ENCODE data around the gene DUSP8.
"Not testable (repeated sequence)": the region's sequence is repeated elsewhere in the genome, so short reads cannot be mapped to it uniquely, and the experiment has no call there.

Gene DUSP8

DNA sequence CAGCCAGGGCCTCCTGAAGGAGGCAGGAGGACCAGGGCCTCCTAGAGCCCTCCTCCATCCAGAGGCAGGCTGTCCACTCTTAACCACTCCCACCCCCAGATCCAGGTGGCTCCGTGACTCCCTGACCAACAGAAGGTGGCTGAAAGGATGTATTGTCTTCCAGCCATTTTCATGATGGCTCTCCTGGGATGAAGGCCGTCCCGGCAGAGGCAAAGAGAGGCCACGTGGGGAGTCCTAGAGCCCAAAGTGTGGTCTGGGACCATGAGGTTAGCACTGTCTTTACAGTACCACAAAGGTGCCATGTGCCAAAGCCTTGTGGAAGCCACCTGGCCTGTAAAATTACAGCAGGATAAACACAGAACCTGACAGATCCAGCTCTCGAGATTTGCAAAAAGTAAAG, 42.3 kb downstream of the DUSP8 start:
- no peak for DNase-seq

DNA sequence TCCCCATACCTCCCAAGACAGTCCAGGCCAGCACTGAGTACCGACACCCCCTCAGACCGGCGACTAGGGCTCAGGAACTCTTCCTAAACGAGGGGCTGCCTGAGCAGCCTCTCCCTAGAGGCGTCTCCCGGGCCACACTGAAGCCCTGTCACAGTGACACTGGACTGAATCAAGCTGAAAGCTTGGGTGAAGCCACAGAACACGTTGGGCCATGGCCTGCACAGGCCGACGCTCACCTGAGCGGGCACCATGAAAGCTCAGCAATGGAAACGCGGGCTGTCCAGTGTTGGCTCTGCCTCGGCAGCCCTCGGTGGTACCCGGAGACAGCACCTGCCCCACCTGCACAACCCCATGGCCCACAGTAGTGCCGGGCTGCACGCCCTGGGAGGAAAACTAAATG, 42.8 kb downstream of the DUSP8 start:
- DNase-seq: no peak

DNA sequence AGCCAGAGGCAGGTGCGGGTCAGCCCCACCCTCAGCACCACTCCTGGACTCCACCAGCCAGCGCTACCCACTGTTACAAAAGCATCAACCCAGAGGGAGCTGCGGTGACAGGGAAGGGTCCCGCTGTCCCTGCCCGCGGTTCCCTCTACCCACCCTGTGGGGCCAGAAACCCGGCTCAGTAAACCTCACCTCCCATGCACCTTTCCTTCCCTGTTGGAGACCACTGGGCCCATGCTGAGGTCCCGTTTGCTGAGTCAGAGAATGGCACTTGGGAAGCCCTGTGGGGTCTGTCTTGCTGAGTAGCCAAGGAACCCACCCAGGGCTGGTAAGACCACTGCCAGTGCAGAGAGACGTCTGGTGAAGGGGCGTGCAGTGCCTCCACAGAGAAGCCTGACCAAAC, 43.4 kb downstream of the DUSP8 start:
- no peak for DNase-seq

DNA sequence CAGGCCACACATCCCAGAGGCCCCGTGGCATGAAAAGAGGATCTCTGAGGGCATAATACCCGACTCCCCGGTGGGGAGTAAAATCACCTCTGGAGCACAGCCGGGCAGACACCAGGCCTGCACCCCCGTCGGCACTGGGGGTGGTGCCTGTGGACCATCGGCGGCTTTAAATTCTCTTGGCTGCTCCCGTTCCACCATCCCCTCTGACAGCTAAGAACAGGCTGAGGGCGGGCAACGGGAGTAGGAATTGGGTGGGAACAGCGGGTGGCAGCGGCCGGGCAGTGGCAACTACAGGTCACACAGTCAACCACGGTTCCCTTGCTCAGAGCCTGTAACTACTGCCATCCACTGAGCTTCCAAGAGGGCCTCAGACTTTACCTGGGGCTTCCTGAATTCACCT, 45.3 kb downstream of the DUSP8 start:
- no peak for DNase-seq

DNA sequence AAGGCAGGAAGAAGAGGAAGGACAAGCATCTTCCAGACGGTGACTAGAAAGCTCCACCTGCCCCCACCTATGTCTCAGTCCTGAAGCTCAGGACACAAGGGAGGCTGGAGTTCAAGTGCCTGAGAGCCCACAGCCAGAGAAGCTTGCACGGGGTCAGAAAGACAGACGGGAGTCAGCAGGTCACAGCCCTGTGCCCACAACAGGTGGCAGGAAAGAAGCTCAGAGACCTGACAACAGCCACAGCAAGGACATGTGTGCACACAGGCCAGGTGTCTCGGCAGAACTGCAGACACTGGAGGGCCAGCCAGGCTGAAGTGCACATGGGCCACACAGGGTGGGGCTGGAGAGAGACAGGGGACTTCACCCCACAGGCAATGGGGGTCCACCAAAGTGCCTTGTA, 48.3 kb downstream of the DUSP8 start:
- no peak for DNase-seq

DNA sequence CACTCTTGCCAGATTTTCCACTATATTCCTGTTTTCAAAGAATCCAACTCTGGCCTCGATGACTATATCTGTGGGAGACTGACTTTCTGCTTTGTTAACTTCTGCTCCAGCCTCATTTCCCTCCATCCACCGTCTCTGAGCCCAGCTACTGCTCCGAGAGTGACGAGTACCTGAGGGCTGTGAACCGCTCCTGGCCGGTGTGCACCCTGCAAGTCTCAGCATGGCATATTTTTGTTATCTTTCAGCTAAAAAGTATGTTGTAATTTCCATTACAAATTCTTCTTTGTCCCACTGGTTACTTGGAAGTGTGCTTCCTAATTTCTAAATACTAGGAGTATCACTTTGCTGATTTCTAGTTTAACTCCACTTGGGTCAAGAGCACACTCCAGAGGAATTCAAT, 49.0 kb downstream of the DUSP8 start:
- DNase-seq: no peak

DNA sequence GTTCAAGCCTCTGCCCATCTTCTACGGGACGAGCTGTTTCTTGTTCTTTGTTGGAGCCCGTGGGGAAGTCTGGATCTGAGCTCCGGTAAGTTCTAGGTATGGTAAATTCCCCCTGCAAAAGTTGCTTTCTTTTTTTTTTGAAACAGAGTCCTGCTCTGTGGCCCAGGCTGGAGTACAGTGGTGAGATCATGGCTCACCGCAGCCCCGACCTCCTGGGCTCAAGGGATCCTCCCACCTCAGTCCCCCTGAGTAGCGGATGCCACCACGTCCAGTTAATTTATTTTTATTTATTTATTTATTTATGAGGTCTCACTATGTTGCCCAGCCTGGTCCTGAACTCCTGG, 50.0 kb downstream of the DUSP8 start:
- no peak for DNase-seq

DNA sequence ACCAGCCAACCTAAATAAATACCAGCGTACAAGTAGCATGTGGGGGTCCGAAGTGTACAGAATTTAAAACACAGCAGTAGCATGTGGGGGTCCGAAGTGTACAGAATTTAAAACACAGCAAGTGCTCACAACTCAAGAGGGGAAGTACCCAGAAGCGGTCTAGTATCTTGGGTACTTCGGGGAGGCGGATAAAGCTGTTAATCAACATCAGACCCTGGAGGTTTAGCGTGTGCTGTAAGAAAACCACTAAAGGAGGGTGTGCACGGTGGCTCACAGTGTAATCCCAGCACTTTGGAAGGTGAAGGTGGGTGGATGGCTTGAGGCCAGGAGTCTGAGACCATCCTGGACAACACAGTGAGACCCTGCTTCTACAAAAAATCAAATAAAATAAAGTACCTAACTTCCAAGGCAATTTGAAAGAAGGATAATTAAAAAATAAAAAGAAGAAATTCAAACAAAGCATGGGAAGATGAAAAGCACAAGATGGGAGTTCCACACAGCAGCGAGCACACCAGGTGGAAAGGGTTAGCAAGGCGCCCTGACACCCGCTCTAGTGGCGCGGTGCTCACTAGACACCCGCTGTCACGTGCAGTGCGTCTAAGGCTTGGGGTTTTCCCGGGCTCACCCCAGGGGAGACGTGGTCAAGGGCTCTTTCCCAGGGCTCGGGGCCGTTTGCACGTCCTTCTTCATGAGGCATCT, 50.5 kb downstream of the DUSP8 start:
- DNase-seq: no peak

DNA sequence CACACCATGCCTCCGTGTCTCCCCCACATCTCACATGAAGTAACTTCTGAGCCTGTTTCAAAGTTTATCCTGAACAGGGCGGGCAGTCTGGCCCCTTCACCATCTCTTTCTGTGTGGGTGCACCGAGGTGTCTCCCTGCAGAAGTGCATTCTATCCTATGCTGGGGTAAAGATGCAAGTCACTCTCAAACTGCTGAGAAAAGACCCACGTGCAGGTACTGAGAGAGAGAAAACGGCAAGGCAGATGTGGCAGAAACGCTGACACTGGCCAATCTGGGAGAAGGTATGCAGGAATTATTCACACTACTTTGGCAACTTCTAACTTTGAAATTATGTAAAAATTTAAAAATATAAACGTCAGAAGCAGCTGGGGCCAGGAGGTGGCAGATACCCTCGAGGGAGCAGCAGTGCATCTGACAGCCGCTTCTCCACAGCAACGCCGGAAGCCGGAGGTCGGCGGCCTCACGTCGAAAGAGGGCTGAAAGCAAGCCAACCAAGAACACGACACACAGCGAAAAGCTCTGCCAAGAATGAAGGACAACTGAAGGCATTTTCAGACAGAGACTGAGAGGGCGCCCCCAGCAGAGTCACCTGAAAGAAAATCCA, 51.3 kb downstream of the DUSP8 start:
- no peak for DNase-seq

DNA sequence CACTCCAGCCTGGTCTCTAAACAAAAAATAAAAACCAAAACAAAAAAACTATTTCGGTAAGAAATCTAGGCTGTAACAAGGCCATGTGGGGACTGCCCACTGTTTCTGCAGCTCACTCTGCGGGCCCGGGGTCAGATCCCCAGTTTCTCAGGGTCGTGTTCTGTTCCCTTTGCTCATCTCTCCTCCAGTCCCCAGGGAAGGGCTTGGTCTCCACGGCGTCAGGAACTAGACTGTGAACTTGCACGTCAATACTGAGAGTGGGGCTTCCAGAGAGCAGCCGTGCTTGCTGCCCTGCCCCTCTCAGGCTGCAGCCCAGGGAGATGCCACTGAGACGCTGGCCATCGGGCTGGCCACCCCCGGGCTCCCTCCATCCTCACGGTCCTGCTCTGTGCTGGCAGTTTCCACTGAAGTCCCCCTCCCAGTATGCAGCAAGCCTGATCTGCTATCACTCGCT, 51.8 kb downstream of the DUSP8 start:
- DNase-seq: no peak

DNA sequence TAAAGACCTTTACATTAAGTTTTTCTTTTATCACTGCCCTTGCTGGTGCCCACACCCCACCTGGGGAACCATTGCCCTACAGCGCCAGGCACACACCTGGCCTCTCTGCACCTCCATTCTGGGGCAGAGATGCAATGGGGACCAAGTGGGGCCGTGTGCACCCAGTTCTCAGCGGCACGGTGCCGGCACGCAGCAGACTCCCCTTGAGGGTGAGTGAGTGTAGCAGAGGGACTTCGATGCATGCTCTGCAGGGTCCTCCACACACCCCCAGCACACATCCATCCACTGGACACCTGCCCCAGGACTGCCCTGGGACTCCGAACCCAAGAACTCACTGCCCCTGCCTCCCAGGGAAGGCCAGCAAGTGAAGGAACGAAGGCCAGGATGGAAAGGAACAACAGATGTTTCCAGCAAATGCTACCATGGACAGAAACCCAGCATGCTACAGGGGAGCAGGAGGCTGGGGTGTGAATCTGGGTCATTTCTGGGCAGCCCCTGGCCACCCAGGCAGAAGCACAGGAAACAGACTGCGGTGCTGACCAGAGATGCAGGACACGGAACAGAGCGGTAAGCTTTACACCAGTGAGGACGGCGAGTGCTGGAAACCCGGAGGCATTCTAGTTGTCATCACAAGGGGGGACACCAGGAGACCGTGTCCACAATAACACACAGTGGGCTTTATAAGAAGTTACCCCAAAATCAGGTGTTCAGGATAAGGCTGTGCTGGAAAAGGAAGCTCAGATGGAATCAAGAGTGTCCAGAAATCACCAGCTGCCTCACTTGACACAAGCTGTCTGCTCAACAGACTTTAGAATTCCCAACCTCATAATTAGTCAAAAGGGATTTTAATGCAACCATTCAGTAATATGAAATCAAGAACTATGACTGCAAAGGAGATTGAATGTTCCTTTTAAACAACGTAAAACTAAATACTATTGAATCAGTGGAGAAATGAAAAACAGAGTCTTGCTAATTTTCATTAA, 52.8 kb downstream of the DUSP8 start:
- DNase-seq: no peak

DNA sequence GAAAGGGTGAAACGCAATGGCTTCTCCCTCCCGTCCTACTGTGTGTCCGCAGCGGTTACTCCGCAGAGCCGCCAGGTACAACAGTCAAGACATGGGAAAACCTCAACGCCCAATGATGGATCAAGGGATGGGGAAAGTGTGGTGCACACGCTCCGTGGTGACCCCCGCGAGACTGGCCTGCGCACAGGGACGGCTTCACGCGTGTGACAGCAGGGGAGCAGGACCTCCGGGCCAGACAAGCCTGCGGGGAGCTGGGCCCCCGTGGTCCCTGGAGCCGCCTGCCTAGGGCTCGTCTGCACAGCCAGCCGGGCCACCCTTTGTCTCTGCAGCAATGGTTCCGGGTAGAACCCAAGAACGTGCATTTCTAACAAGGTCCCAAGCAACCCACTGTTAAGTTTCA, 53.8 kb downstream of the DUSP8 start:
- no peak for DNase-seq

DNA sequence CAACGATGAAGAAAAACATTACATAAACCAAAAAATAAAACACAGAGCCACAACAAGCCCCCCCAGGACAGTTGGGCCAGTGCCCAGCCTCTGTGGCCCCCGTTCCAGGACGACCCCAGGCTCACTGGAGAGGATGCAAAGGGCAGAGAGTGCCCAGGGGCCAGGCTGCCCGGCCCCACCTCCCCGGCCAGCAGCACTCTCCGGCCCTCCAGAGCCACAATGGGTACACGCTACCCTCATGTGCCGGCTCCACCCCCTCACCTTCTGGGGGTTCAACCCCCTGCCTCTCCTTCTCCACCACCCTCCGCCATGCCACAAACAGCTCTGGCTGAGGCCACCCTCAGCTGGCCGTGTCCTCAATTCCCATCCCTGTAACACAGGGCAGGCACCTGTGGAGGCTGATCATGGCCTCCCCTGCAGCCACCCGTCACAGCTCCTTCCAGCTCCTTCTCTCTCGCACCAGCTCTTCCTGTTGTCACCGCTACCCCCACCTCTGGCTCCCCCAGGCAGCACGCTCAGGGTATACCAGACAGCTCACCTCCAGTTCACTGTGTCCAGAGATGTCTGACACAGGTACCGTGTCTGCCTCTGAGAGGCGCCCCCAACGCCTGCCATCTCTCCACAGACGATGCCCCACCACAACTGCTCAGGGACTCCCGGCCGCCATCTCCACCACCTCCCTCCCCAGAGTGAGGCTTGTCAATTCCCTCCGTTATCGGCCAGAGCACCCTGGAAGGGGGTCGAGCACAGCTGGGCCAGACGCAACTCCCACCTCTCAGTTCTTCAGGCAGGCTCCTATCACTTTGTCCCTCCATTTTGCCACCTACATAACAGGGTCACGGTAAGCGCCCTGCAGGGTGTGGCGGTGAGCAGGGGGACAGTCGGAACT, 54.7 kb downstream of the DUSP8 start:
- DNase-seq: no peak

DNA sequence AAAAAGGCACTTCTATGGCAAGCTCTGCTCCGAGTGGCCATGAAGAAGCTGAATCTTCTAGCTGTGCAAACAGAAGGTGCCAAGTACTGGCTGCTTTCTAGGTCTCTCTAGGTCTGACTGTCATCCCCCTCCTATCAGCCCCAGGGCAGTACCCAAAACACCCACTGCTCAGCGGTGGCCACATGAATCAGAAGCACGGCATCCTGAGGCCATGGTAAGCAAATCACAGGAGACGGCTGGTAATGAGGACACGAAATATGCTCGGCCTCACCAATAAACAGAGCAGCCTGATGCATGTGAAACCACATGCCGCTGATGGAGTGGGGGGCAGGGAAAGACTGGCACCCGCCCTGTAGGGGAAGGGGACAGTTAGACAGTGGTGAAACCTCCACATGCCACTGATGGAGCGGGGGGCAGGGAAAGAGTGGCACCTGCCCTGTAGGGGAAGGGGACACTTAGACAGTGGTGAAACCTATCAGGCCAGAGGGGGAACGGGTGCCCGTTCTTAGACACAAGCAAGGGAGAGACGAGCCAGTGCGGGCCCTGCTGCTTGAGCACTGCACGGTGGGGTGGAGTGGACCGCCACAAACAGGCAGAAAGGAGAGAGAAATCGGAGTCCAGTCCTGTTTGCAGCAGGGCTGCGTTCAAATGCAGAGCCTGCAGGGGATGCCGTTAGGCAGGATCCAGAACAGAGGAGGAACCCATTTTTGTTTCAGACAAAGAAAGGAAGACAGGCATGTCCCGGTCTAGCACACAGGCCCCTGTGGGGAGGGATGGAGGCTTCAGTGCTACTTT, 55.6 kb downstream of the DUSP8 start:
- no peak for DNase-seq

DNA sequence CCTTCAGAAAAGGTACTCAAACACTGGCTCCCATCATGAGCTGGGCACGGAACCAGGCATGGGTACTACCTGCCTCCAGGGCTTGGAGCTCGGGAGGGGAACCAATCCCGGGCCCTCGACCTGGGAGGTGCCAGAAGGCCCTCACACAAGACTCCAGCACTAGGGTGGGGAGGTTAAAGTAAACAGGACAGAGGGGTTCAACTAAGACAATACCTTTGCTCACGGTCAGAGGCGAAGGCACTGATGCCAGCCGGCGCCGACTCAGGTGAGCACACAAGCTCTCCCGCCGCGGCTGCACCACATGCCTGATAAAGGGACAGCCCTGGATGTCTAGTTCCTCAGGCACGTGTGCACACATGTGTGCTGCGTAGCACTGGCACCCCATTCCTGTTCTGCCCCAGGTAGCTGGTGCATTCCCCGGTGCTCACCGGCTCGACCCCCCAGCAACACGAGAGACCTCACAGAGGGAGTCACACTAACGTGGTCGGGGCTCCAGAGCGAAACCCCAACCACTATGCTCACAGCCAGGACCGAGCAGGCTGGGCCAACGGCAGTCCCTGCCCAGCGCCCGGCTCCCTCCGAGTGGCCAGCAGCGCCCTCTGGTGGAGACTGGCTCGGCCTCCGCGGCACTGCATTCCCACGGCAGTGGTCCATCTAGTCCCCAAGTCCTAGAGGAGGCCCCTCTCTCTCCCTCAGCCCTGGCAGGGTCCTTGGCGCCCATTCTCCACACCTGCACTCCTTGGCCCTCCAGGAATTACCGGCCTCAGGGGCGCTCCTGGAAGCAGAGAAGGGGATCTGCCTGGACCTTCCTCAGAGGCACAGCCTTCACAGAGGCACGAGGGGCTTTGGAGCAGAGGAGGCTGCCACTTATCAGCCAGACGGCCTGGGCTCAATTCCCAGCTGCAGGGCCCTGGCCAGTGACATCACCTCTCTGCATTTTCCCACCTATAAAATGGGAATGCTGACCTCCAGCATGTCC, 56.7 kb downstream of the DUSP8 start:
- DNase-seq: peak; percentile 50

DNA sequence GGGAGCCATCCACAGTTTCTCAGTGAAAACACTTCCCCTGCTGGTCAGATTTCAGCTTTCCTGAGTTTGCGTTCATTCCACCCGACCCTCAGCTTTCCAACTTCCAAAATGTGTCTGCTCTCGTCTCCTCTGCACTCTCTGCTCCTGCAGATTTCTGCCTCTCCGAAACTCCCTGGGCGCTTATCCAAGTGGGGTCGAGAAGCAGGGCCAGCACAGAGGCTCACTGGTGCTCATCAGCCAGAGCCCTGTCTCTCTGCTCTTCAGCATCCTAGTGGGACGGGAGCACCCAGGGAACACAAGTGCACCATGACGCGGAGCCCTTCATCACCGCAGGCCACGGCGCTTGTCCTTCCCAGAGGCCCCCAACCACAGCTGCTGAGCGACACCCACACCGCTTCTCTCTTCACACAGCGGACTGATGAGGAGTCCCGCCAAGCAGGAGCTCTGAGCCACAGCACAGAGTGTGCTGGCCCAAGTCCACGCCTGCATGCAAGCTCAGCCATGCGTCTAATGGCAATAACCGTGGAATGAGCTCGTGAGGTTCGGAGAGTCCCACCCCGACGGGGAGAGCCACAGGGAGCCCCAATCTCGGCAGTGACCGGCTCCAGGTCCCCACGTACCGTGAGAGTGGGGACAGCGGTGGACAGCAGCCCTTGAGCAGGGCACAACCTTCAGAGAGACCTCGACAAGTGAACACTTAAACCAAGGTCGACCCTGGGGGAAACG, 57.6 kb downstream of the DUSP8 start:
- no peak for DNase-seq

DNA sequence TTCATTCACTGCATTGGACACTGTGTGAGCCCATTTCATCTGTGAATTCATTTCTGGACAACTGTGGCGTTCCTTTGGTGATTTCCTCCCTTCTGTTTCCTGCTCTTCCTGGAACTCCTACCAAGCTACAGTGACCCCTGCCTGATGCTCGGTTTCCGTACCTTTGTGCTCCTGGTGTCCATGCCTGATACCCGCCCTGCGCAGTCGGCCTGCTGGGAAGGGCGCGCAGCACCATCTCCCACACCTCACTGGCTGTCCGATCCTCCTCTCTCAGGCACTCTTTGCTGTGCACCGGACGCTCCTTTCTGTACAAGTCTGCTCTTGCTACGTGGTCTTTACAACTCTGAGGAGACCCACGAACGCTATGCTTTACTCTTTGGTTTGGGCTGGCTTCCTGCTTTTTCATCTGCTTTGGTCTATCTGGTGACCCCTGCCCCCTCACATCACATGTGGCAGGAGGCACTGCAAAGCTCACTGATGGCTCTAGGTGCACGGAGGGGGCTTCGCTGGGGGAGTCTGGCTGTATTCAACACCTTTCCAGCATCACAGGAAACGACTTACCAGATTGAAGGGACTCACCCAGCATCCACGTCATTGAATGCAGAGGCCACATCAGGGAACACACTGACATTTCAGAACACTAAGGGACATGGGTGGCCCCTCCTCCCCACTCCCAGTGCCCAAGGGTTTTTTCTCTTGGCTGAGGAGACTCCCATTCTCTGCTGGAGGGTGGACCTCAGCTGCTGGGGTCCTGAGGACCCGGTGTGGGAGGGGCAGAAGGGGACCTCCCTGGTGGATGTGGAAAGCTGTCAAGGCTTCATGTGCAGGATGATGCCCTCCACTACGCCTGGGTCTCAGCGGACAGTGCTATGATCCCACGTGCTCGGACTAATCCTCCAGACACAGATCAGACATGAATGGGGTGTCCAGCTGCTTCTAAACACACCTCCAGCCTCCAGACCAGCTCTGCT, 58.5 kb downstream of the DUSP8 start:
- no peak for DNase-seq

DNA sequence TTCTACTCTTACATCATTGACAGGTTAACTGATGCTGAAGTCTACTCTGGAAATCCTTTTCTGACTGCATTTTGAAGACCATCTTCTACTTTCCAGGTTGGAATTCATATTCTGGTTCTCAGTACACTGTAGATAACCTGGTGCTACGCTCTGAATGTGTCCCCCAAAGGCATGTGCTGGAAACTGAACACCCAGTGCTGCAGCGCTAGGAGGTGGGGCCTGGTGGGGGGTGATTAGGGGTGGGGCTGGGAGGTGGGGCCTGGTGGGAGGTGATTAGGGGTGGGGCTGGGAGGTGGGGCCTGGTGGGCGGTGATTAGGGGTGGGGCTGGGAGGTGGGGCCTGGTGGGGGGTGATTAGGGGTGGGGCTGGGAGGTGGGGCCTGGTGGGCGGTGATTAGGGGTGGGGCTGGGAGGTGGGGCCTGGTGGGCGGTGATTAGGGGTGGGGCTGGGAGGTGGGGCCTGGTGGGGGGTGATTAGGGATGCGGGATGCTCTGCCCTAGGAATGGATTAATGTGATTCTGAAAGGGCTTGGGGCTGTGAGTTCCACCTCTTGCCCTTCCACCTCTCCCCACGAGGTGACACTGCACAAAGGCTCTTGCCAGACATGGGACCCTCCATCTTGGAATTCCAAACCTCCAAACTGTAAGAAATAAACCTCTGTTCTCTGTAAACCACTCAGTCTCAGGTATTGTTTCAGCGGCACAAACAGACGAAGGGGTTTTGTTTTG, 59.4 kb downstream of the DUSP8 start:
- DNase-seq: not testable (repeated sequence)
